Breast epithelium (tissue), 3 donors: Measurements from ENCODE around the gene HEATR5A.

Source experiments
- CTCF ChIP-seq, 3 donors: fragments of 450-650 bp; IDR thresholded peaks; one replicate each; pipeline ENCODE4 v1.5.1; 2016 to 2017; ENCODE audit warnings: antibody characterized with exemption in 3 of 3, mild to moderate bottlenecking in 3 of 3, moderate library complexity in 3 of 3
- POLR2A ChIP-seq: fragments of 450-650 bp; IDR thresholded peaks from one replicate; pipeline ENCODE4 v1.6.1; 2016; ENCODE audit warnings: antibody characterized with exemption, mild to moderate bottlenecking, moderate library complexity
- POLR2AphosphoS5 ChIP-seq, 3 donors: sonication (generic); formaldehyde crosslinking; IDR thresholded peaks; one replicate each; pipeline ENCODE4 v1.6.1; 2017; ENCODE audit warnings: antibody characterized with exemption in 3 of 3

GRCh38 chr14:31270196-31270772 lies 150.1 kb downstream of the HEATR5A start:
- TF ChIP-seq CTCF (IDR thresholded peaks at IDR 0.05) (no peak), POLR2AphosphoS5 (IDR thresholded peaks at IDR 0.05) (no peak), POLR2A (no peak)
